Measurements from ENCODE around the gene BAG3. TPM values are rescaled to one million over a fixed set of nuclear protein-coding genes. Genes with fewer than 3 reads are reported as not detected.
"Not testable (repeated sequence)": the region's sequence is repeated elsewhere in the genome, so short reads cannot be mapped to it uniquely, and the experiment has no call there.

The BAG3 gene
- total RNA-seq, 1 donor from 2014 or later = 4.7 TPM

GRCh38 chr10:119619215-119619614, 32.0 kb upstream of the BAG3 start:
- Histone ChIP-seq H3K36me3 (ENCODE audit: control insufficient read depth in 3 of 3, insufficient read depth in 3 of 3, low read length in 3 of 3) (no peaks in the 10 kb centered on the region), H3K4me3 (ENCODE audit: low read length in 3 of 3) (no peak overlapping the region), H3K9me3 (ENCODE audit: control insufficient read depth in 3 of 3, low read length in 3 of 3) (no peaks in the 10 kb centered on the region), H3K9ac (ENCODE audit: low read depth in 1 of 3, low read length in 3 of 3) (no peak overlapping the region), H3K4me1 (ENCODE audit: control insufficient read depth in 3 of 3, insufficient read depth in 3 of 3, low read length in 3 of 3) (peaks cover 17 to 23% (median 18%) of the 10 kb centered on the region in 3 donors), H3K27ac (ENCODE audit: low read depth, low read length) (peak overlapping the region; percentile 43), H3K27me3 (ENCODE audit: control insufficient read depth in 3 of 3, insufficient read depth in 3 of 3, low read length in 3 of 3) (no peaks in the 10 kb centered on the region)

- not testable (repeated sequence) for H3K27ac ChIP-seq (ENCODE audit: low read depth, low read length); H3K27me3 ChIP-seq (ENCODE audit: control insufficient read depth in 3 of 3, insufficient read depth in 3 of 3, low read length in 3 of 3); H3K36me3 ChIP-seq (ENCODE audit: control insufficient read depth in 3 of 3, insufficient read depth in 3 of 3, low read length in 3 of 3); H3K4me3 ChIP-seq (ENCODE audit: low read length in 3 of 3); H3K9ac ChIP-seq (ENCODE audit: low read depth in 1 of 3, low read length in 3 of 3); H3K9me3 ChIP-seq (ENCODE audit: control insufficient read depth in 3 of 3, low read length in 3 of 3)
- H3K4me1 ChIP-seq (ENCODE audit: control insufficient read depth in 3 of 3, insufficient read depth in 3 of 3, low read length in 3 of 3) = peaks cover 17 to 23% (median 18%) of the 10 kb centered on the region in 3 donors
Measured at GRCh38 chr10:119619811-119620210, 31.4 kb upstream of the BAG3 start.

- Histone ChIP-seq H3K9me3 (ENCODE audit: control insufficient read depth in 3 of 3, low read length in 3 of 3) (no peaks in the 10 kb centered on the region), H3K9ac (ENCODE audit: low read depth in 1 of 3, low read length in 3 of 3) (no peak overlapping the region), H3K27me3 (ENCODE audit: control insufficient read depth in 3 of 3, insufficient read depth in 3 of 3, low read length in 3 of 3) (no peaks in the 10 kb centered on the region), H3K36me3 (ENCODE audit: control insufficient read depth in 3 of 3, insufficient read depth in 3 of 3, low read length in 3 of 3) (no peaks in the 10 kb centered on the region), H3K27ac (ENCODE audit: low read depth, low read length) (no peak overlapping the region), H3K4me1 (ENCODE audit: control insufficient read depth in 3 of 3, insufficient read depth in 3 of 3, low read length in 3 of 3) (peaks cover 17 to 23% (median 18%) of the 10 kb centered on the region in 3 donors), H3K4me3 (ENCODE audit: low read length in 3 of 3) (no peak overlapping the region)
Measured at GRCh38 chr10:119620241-119621077, 30.7 kb upstream of the BAG3 start.

GRCh38 chr10:119621078-119621384, 30.1 kb upstream of the BAG3 start:
- Histone ChIP-seq H3K36me3 (ENCODE audit: control insufficient read depth in 3 of 3, insufficient read depth in 3 of 3, low read length in 3 of 3) (no peaks in the 10 kb centered on the region), H3K4me3 (ENCODE audit: low read length in 3 of 3) (no peak overlapping the region), H3K9ac (ENCODE audit: low read depth in 1 of 3, low read length in 3 of 3) (no peak overlapping the region), H3K4me1 (ENCODE audit: control insufficient read depth in 3 of 3, insufficient read depth in 3 of 3, low read length in 3 of 3) (peaks cover 17 to 23% (median 18%) of the 10 kb centered on the region in 3 donors), H3K27ac (ENCODE audit: low read depth, low read length) (no peak overlapping the region), H3K9me3 (ENCODE audit: control insufficient read depth in 3 of 3, low read length in 3 of 3) (no peaks in the 10 kb centered on the region), H3K27me3 (ENCODE audit: control insufficient read depth in 3 of 3, insufficient read depth in 3 of 3, low read length in 3 of 3) (no peaks in the 10 kb centered on the region)

- Histone ChIP-seq H3K27me3 (ENCODE audit: control insufficient read depth in 3 of 3, insufficient read depth in 3 of 3, low read length in 3 of 3) (no peaks in the 10 kb centered on the region), H3K27ac (ENCODE audit: low read depth, low read length) (no peak overlapping the region), H3K4me3 (ENCODE audit: low read length in 3 of 3) (no peak overlapping the region), H3K36me3 (ENCODE audit: control insufficient read depth in 3 of 3, insufficient read depth in 3 of 3, low read length in 3 of 3) (no peaks in the 10 kb centered on the region), H3K4me1 (ENCODE audit: control insufficient read depth in 3 of 3, insufficient read depth in 3 of 3, low read length in 3 of 3) (peaks cover 0 to 2% (median 0%) of the 10 kb centered on the region in 3 donors), H3K9me3 (ENCODE audit: control insufficient read depth in 3 of 3, low read length in 3 of 3) (no peaks in the 10 kb centered on the region), H3K9ac (ENCODE audit: low read depth in 1 of 3, low read length in 3 of 3) (no peak overlapping the region)
Measured at GRCh38 chr10:119625570-119626280, 25.5 kb upstream of the BAG3 start.

GRCh38 chr10:119630300-119630699, 20.9 kb upstream of the BAG3 start:
- Histone ChIP-seq H3K4me1 (ENCODE audit: control insufficient read depth in 3 of 3, insufficient read depth in 3 of 3, low read length in 3 of 3) (no peaks in the 10 kb centered on the region), H3K27ac (ENCODE audit: low read depth, low read length) (no peak overlapping the region), H3K36me3 (ENCODE audit: control insufficient read depth in 3 of 3, insufficient read depth in 3 of 3, low read length in 3 of 3) (no peaks in the 10 kb centered on the region)

GRCh38 chr10:119633538-119634218, 17.5 kb upstream of the BAG3 start:
- Histone ChIP-seq H3K27ac (ENCODE audit: low read depth, low read length) (no peak overlapping the region), H3K4me3 (ENCODE audit: low read length in 3 of 3) (no peak overlapping the region), H3K27me3 (ENCODE audit: control insufficient read depth in 3 of 3, insufficient read depth in 3 of 3, low read length in 3 of 3) (no peaks in the 10 kb centered on the region), H3K36me3 (ENCODE audit: control insufficient read depth in 3 of 3, insufficient read depth in 3 of 3, low read length in 3 of 3) (no peaks in the 10 kb centered on the region), H3K9me3 (ENCODE audit: control insufficient read depth in 3 of 3, low read length in 3 of 3) (no peaks in the 10 kb centered on the region), H3K4me1 (ENCODE audit: control insufficient read depth in 3 of 3, insufficient read depth in 3 of 3, low read length in 3 of 3) (no peaks in the 10 kb centered on the region), H3K9ac (ENCODE audit: low read depth in 1 of 3, low read length in 3 of 3) (no peak overlapping the region)

More at GRCh38 chr10:119630300-119630699, 20.9 kb upstream of the BAG3 start:
- Histone ChIP-seq H3K27me3 (ENCODE audit: control insufficient read depth in 3 of 3, insufficient read depth in 3 of 3, low read length in 3 of 3) (no peaks in the 10 kb centered on the region), H3K9me3 (ENCODE audit: control insufficient read depth in 3 of 3, low read length in 3 of 3) (no peaks in the 10 kb centered on the region), H3K9ac (ENCODE audit: low read depth in 1 of 3, low read length in 3 of 3) (no peak overlapping the region), H3K4me3 (ENCODE audit: low read length in 3 of 3) (no peak overlapping the region)

- Histone ChIP-seq H3K36me3 (ENCODE audit: control insufficient read depth in 3 of 3, insufficient read depth in 3 of 3, low read length in 3 of 3) (no peaks in the 10 kb centered on the region), H3K27ac (ENCODE audit: low read depth, low read length) (no peak overlapping the region), H3K27me3 (ENCODE audit: control insufficient read depth in 3 of 3, insufficient read depth in 3 of 3, low read length in 3 of 3) (no peaks in the 10 kb centered on the region), H3K9ac (ENCODE audit: low read depth in 1 of 3, low read length in 3 of 3) (no peak overlapping the region), H3K4me1 (ENCODE audit: control insufficient read depth in 3 of 3, insufficient read depth in 3 of 3, low read length in 3 of 3) (no peaks in the 10 kb centered on the region), H3K9me3 (ENCODE audit: control insufficient read depth in 3 of 3, low read length in 3 of 3) (no peaks in the 10 kb centered on the region), H3K4me3 (ENCODE audit: low read length in 3 of 3) (no peak overlapping the region)
Measured at GRCh38 chr10:119634219-119634544, 17.0 kb upstream of the BAG3 start.

- Histone ChIP-seq H3K27ac (ENCODE audit: low read depth, low read length) (no peak overlapping the region), H3K36me3 (ENCODE audit: control insufficient read depth in 3 of 3, insufficient read depth in 3 of 3, low read length in 3 of 3) (no peaks in the 10 kb centered on the region), H3K27me3 (ENCODE audit: control insufficient read depth in 3 of 3, insufficient read depth in 3 of 3, low read length in 3 of 3) (no peaks in the 10 kb centered on the region), H3K4me3 (ENCODE audit: low read length in 3 of 3) (no peak overlapping the region), H3K4me1 (ENCODE audit: control insufficient read depth in 3 of 3, insufficient read depth in 3 of 3, low read length in 3 of 3) (no peaks in the 10 kb centered on the region), H3K9me3 (ENCODE audit: control insufficient read depth in 3 of 3, low read length in 3 of 3) (no peaks in the 10 kb centered on the region), H3K9ac (ENCODE audit: low read depth in 1 of 3, low read length in 3 of 3) (no peak overlapping the region)
Measured at GRCh38 chr10:119637631-119638030, 13.5 kb upstream of the BAG3 start.

- no peaks in the 10 kb centered on the region for H3K27me3 ChIP-seq (ENCODE audit: control insufficient read depth in 3 of 3, insufficient read depth in 3 of 3, low read length in 3 of 3)
- no peaks in the 10 kb centered on the region for H3K9me3 ChIP-seq (ENCODE audit: control insufficient read depth in 3 of 3, low read length in 3 of 3)
- H3K4me3 ChIP-seq (ENCODE audit: low read length in 3 of 3) = no peak overlapping the region
- H3K27ac ChIP-seq (ENCODE audit: low read depth, low read length) = no peak overlapping the region
- no peaks in the 10 kb centered on the region for H3K36me3 ChIP-seq (ENCODE audit: control insufficient read depth in 3 of 3, insufficient read depth in 3 of 3, low read length in 3 of 3)
- no peak overlapping the region for H3K9ac ChIP-seq (ENCODE audit: low read depth in 1 of 3, low read length in 3 of 3)
- peaks cover 0 to 5% (median 3%) of the 10 kb centered on the region in 3 donors for H3K4me1 ChIP-seq (ENCODE audit: control insufficient read depth in 3 of 3, insufficient read depth in 3 of 3, low read length in 3 of 3)
Measured at GRCh38 chr10:119638982-119639381, 12.2 kb upstream of the BAG3 start.

All from skeletal muscle tissue (tissue), 4 donors.